HuH-7 (cell line): ENCODE data around the gene PHLDA3.

Source experiments
- DNase-seq: peaks from one replicate; pipeline ENCODE4 v3.0.0; 2011; ENCODE audit warnings: low spot score

The PHLDA3 gene

GRCh38 chr1:201461645-201462441 lies 7.1 kb downstream of the PHLDA3 start:
- no peak for DNase-seq

- DNase-seq, result no peak
Measured at GRCh38 chr1:201460814-201461644, 8.0 kb downstream of the PHLDA3 start.

GRCh38 chr1:201459775-201460174 lies 9.2 kb downstream of the PHLDA3 start:
- DNase-seq, result no peak

GRCh38 chr1:201459052-201459451 lies 9.9 kb downstream of the PHLDA3 start:
- DNase-seq, result no peak

GRCh38 chr1:201457508-201457960 lies 11.5 kb downstream of the PHLDA3 start:
- DNase-seq, result no peak

- no peak for DNase-seq
Measured at GRCh38 chr1:201456499-201457309, 12.3 kb downstream of the PHLDA3 start.

- DNase-seq, result no peak
Measured at GRCh38 chr1:201455098-201455497, 13.9 kb downstream of the PHLDA3 start.

GRCh38 chr1:201454608-201455007 lies 14.4 kb downstream of the PHLDA3 start:
- no peak for DNase-seq

GRCh38 chr1:201452866-201453265 lies 16.1 kb downstream of the PHLDA3 start:
- DNase-seq, result no peak

GRCh38 chr1:201450721-201451291 lies 18.2 kb downstream of the PHLDA3 start:
- no peak for DNase-seq

GRCh38 chr1:201448990-201449389 lies 20.0 kb downstream of the PHLDA3 start:
- no peak for DNase-seq

GRCh38 chr1:201447903-201448871 lies 20.8 kb downstream of the PHLDA3 start:
- peak; percentile 84 for DNase-seq

GRCh38 chr1:201445310-201445709 lies 23.7 kb downstream of the PHLDA3 start:
- no peak for DNase-seq

GRCh38 chr1:201444792-201445191 lies 24.2 kb downstream of the PHLDA3 start:
- DNase-seq, result no peak

- no peak for DNase-seq
Measured at GRCh38 chr1:201443747-201444146, 25.2 kb downstream of the PHLDA3 start.

- DNase-seq, result no peak
Measured at GRCh38 chr1:201436969-201437368, 32.0 kb downstream of the PHLDA3 start.

- DNase-seq, result peak; percentile 30
Measured at GRCh38 chr1:201436393-201436792, 32.6 kb downstream of the PHLDA3 start.

GRCh38 chr1:201434266-201434665 lies 34.7 kb downstream of the PHLDA3 start:
- no peak for DNase-seq

GRCh38 chr1:201433609-201434008 lies 35.4 kb downstream of the PHLDA3 start:
- no peak for DNase-seq

GRCh38 chr1:201430776-201431175 lies 38.2 kb downstream of the PHLDA3 start:
- no peak for DNase-seq
